Activated B cell treated with CpG ODN at 0.5 μM for 24 hours (primary cell): ENCODE measurements around the gene CECR2. TPM values are rescaled to one million over a fixed set of nuclear protein-coding genes. Genes with fewer than 3 reads are reported as not detected.
"Not testable (repeated sequence)": the region's sequence is repeated elsewhere in the genome, so short reads cannot be mapped to it uniquely, and the experiment has no call there.

Experiments used
- ATAC-seq: fragments of 200-7000 bp; cut with Tn5 transposase; one replicate; pipeline ENCODE4 v1.10.0; 2021; ENCODE audit warnings: low read depth, mild to moderate bottlenecking, moderate library complexity
- CTCF ChIA-PET: fragments of 350-600 bp; sonication (Branson Sonifier 250); formaldehyde crosslinking; loops from one replicate; lab custom pipeline; 2021; ENCODE audit warnings: antibody characterized with exemption; lab: Charles Lee
- POLR2A ChIA-PET: fragments of 350-600 bp; sonication (Branson Sonifier 250); formaldehyde crosslinking; loops from one replicate; lab custom pipeline; 2021; ENCODE audit warnings: antibody characterized with exemption; lab: Charles Lee
- DNase-seq: peaks from one replicate; pipeline ENCODE4 v3.0.0; 2022
- H3K27ac Mint-ChIP-seq: one replicate; pipeline ENCODE4 v1.8.0; 2020; ENCODE audit warnings: mixed read lengths
- H3K27me3 Mint-ChIP-seq: one replicate; pipeline ENCODE4 v1.8.0; 2021; ENCODE audit warnings: mixed read lengths
- H3K36me3 Mint-ChIP-seq: one replicate; pipeline ENCODE4 v1.8.0; 2021; ENCODE audit warnings: low read depth, mixed read lengths
- H3K4me1 Mint-ChIP-seq: one replicate; pipeline ENCODE4 v1.8.0; 2021; ENCODE audit warnings: mixed read lengths
- H3K4me3 Mint-ChIP-seq: one replicate; pipeline ENCODE4 v1.8.0; 2020; ENCODE audit warnings: mild to moderate bottlenecking, mixed read lengths
- H3K9me3 Mint-ChIP-seq: one replicate; pipeline ENCODE4 v1.8.0; 2020; ENCODE audit warnings: mixed read lengths
- CTCF ChIP-seq: fragments of 200-600 bp; IDR thresholded peaks from one replicate; pipeline ENCODE4 v1.8.0; 2022; ENCODE audit warnings: antibody characterized with exemption, mild to moderate bottlenecking
- intact Hi-C: fragments of 100-400 bp; cut with micrococcal nuclease; formaldehyde crosslinking; loops from one replicate; pipeline ENCODE4 v1.15.1; 2024
- total RNA-seq: library from RNA; stranded (reverse); gene quantifications from 2 replicates; pipeline ENCODE4 v1.2.3, GENCODE V29; 2022

CECR2 gene
- total RNA-seq, 1 donor from 2014 or later: 2.5 TPM

DNA sequence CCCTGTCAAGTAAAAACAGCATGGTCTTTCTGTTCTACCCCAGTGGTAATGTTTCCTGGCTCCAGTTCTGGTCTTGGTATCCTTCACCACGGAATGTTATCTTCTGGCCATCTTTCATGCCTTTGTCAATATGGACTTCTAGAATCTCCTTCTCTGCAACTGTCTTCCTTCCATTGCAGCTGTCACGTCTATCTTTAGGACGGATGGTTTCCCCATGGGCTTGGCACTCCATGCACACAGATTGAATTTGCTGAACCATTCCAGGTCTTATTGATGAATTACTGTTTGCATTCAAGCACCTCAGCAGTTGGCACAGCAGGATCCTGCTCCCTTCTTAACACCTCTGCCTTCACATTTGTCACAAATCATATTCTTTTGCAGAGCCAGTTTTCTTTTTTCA, 149.1 kb downstream of the CECR2 start:
- intact Hi-C loops: no loop called here
- POLR2A ChIA-PET: no interaction called here
- no peaks in the 10 kb centered on the region for H3K4me1 Mint-ChIP-seq
- H3K4me3 Mint-ChIP-seq: no peak overlapping the region
- no peaks in the 10 kb centered on the region for H3K27me3 Mint-ChIP-seq
- ATAC-seq (no peak), DNase-seq (no peak)
- no peaks in the 10 kb centered on the region for H3K9me3 Mint-ChIP-seq
- H3K36me3 Mint-ChIP-seq: no peaks in the 10 kb centered on the region
- TF ChIP-seq CTCF: no peak
- H3K27ac Mint-ChIP-seq: no peak overlapping the region
- CTCF ChIA-PET: no interaction called here

- H3K27me3 Mint-ChIP-seq, POLR2A ChIA-PET, CTCF ChIA-PET: not testable (repeated sequence)
Observed at GRCh38 chr22:17521971-17522370, 152.7 kb downstream of the CECR2 start.

DNA sequence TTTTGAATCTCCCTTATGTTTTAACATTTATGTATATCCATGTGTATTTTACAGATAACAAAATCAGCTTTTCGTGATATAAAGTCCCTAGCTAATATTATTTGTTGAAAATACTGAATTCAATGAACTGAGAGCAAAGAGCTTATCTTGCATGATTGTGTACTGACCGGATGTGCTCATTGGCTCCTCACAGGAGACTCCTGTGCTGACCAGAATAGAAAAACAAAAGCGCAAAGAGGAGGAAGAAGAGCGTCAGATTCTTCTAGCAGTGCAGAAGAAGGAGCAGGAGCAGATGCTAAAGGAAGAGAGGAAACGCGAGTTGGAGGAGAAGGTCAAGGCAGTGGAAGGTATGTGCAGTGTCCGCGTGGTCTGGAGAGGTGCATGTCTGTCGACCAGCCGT, 154.7 kb downstream of the CECR2 start:
- no peak overlapping the region for H3K27ac Mint-ChIP-seq

More at GRCh38 chr22:17521971-17522370, 152.7 kb downstream of the CECR2 start:
- intact Hi-C loops, H3K4me3 Mint-ChIP-seq, H3K27ac Mint-ChIP-seq, DNase-seq, H3K4me1 Mint-ChIP-seq, H3K9me3 Mint-ChIP-seq, ATAC-seq, H3K36me3 Mint-ChIP-seq: not testable (repeated sequence)

GRCh38 chr22:17536269-17536668, 167.0 kb downstream of the CECR2 start:
- Mint-ChIP-seq H3K4me1 (no peaks in the 10 kb centered on the region), H3K9me3 (no peaks in the 10 kb centered on the region), H3K27ac (no peak overlapping the region), H3K27me3 (no peaks in the 10 kb centered on the region), H3K36me3 (no peaks in the 10 kb centered on the region), H3K4me3 (no peak overlapping the region)
- POLR2A ChIA-PET: no interaction called here
- TF ChIP-seq CTCF: no peak
- DNase-seq (no peak), ATAC-seq (no peak)
- CTCF ChIA-PET: no interaction called here
- intact Hi-C loops: no loop called here

More for the DNA sequence above, 154.7 kb downstream of the CECR2 start:
- Mint-ChIP-seq H3K4me1 (peaks cover 3% of the 10 kb centered on the region), H3K9me3 (no peaks in the 10 kb centered on the region), H3K36me3 (no peaks in the 10 kb centered on the region), H3K4me3 (no peak overlapping the region), H3K27me3 (peaks cover 20% of the 10 kb centered on the region)
- DNase-seq (no peak), ATAC-seq (no peak)
- intact Hi-C loops: no loop called here
- no peak for TF ChIP-seq CTCF
- CTCF ChIA-PET: interaction anchor here (1.5 kb wide), 1 partner anchor 22 kb away, joined by 4 read pairs; no protein-coding TSS in a partner anchor
- POLR2A ChIA-PET: no interaction called here

GRCh38 chr22:17537155-17537554, 167.9 kb downstream of the CECR2 start:
- Mint-ChIP-seq H3K27me3 (no peaks in the 10 kb centered on the region), H3K9me3 (no peaks in the 10 kb centered on the region), H3K36me3 (no peaks in the 10 kb centered on the region), H3K27ac (no peak overlapping the region), H3K4me1 (no peaks in the 10 kb centered on the region), H3K4me3 (no peak overlapping the region)
- DNase-seq: no peak
- CTCF ChIA-PET: interaction anchor here (1.2 kb wide), 1 partner anchor 35 kb away, joined by 4 read pairs; no protein-coding TSS in a partner anchor
- TF ChIP-seq CTCF: no peak
- no peak for ATAC-seq
- intact Hi-C loops: no loop called here
- POLR2A ChIA-PET: no interaction called here

- Mint-ChIP-seq H3K36me3 (no peaks in the 10 kb centered on the region), H3K4me1 (no peaks in the 10 kb centered on the region), H3K9me3 (no peaks in the 10 kb centered on the region), H3K27me3 (no peaks in the 10 kb centered on the region), H3K4me3 (no peak overlapping the region), H3K27ac (no peak overlapping the region)
- ChIA-PET CTCF (no interaction called here), POLR2A (no interaction called here)
- TF ChIP-seq CTCF: no peak
- ATAC-seq: no peak
- intact Hi-C loops: no loop called here
- no peak for DNase-seq
Observed at GRCh38 chr22:17540481-17540880, 171.2 kb downstream of the CECR2 start.
